ENCODE measurements around the gene KCNIP4. TPM values are rescaled to one million over a fixed set of nuclear protein-coding genes. Genes with fewer than 3 reads are reported as not detected.

The KCNIP4 gene
- total RNA-seq, 1 donor from 2014 or later: 0.59 TPM

GRCh38 chr4:21652508-21653231, 295.9 kb downstream of the KCNIP4 start:
- Mint-ChIP-seq H3K36me3 (ENCODE audit: low read depth, unreplicated experiment) (no peaks in the 10 kb centered on the region), H3K4me3 (ENCODE audit: unreplicated experiment) (no peak overlapping the region), H3K4me1 (ENCODE audit: low read depth, unreplicated experiment) (peaks cover 6% of the 10 kb centered on the region), H3K27ac (ENCODE audit: unreplicated experiment) (no peak overlapping the region), H3K27me3 (ENCODE audit: low read depth, unreplicated experiment) (no peaks in the 10 kb centered on the region), H3K9me3 (ENCODE audit: unreplicated experiment) (no peaks in the 10 kb centered on the region)
- Histone ChIP-seq H3K9ac (ENCODE audit: low read length) (no peak overlapping the region), H3K4me1 (ENCODE audit: insufficient read depth, low read length) (no peaks in the 10 kb centered on the region), H3K36me3 (ENCODE audit: insufficient read depth, low read length) (no peaks in the 10 kb centered on the region), H3K4me2 (ENCODE audit: low read length) (no peak overlapping the region), H3K79me2 (ENCODE audit: insufficient read depth, low read length) (no peaks in the 10 kb centered on the region), H3K9me3 (ENCODE audit: insufficient read depth, low read depth, low read length) (no peaks in the 10 kb centered on the region), H3K4me3 (ENCODE audit: insufficient read depth, low read depth, low read length) (no peak overlapping the region), H3K27me3 (ENCODE audit: insufficient read depth, low read length) (no peaks in the 10 kb centered on the region), H4K20me1 (ENCODE audit: insufficient read depth, low read length) (no peaks in the 10 kb centered on the region), H2AFZ (ENCODE audit: low read depth, low read length) (no peak overlapping the region), H3K27ac (ENCODE audit: low read depth, low read length) (no peak overlapping the region)
- TF ChIP-seq CTCF (IDR thresholded peaks at IDR 0.05; ENCODE audit: insufficient read depth, low read depth, low read length) (no peak), EZH2 (IDR thresholded peaks at IDR 0.05; ENCODE audit: insufficient read depth, low read length) (no peak)
- DNase-seq (ENCODE audit: low read depth) (no peak), FAIRE-seq (no peak)

GRCh38 chr4:21649391-21650090, 299.0 kb downstream of the KCNIP4 start:
- DNase-seq (ENCODE audit: low read depth): peak; percentile 82
- H3K4me2 ChIP-seq (ENCODE audit: low read length): no peak overlapping the region
- Mint-ChIP-seq H3K36me3 (ENCODE audit: low read depth, unreplicated experiment) (no peaks in the 10 kb centered on the region), H3K27me3 (ENCODE audit: low read depth, unreplicated experiment) (no peaks in the 10 kb centered on the region), H3K27ac (ENCODE audit: unreplicated experiment) (no peak overlapping the region), H3K9me3 (ENCODE audit: unreplicated experiment) (no peaks in the 10 kb centered on the region), H3K4me1 (ENCODE audit: low read depth, unreplicated experiment) (no peaks in the 10 kb centered on the region), H3K4me3 (ENCODE audit: unreplicated experiment) (no peak overlapping the region)
- no peaks in the 10 kb centered on the region for H3K79me2 ChIP-seq (ENCODE audit: insufficient read depth, low read length)
- no peaks in the 10 kb centered on the region for H4K20me1 ChIP-seq (ENCODE audit: insufficient read depth, low read length)
- no peaks in the 10 kb centered on the region for H3K36me3 ChIP-seq (ENCODE audit: insufficient read depth, low read length)
- H2AFZ ChIP-seq (ENCODE audit: low read depth, low read length): no peak overlapping the region
- no peaks in the 10 kb centered on the region for H3K9me3 ChIP-seq (ENCODE audit: insufficient read depth, low read depth, low read length)
- H3K27me3 ChIP-seq (ENCODE audit: insufficient read depth, low read length): no peaks in the 10 kb centered on the region
- H3K4me1 ChIP-seq (ENCODE audit: insufficient read depth, low read length): no peaks in the 10 kb centered on the region
- H3K9ac ChIP-seq (ENCODE audit: low read length): no peak overlapping the region
- no peak overlapping the region for H3K4me3 ChIP-seq (ENCODE audit: insufficient read depth, low read depth, low read length)
- H3K27ac ChIP-seq (ENCODE audit: low read depth, low read length): no peak overlapping the region
- TF ChIP-seq CTCF (IDR thresholded peaks at IDR 0.05; ENCODE audit: insufficient read depth, low read depth, low read length) (no peak), EZH2 (IDR thresholded peaks at IDR 0.05; ENCODE audit: insufficient read depth, low read length) (no peak)
- no peak for FAIRE-seq

- Histone ChIP-seq H3K27me3 (ENCODE audit: insufficient read depth, low read length) (no peaks in the 10 kb centered on the region), H3K79me2 (ENCODE audit: insufficient read depth, low read length) (no peaks in the 10 kb centered on the region), H3K4me1 (ENCODE audit: insufficient read depth, low read length) (no peaks in the 10 kb centered on the region), H3K4me3 (ENCODE audit: insufficient read depth, low read depth, low read length) (no peak overlapping the region), H3K27ac (ENCODE audit: low read depth, low read length) (no peak overlapping the region), H2AFZ (ENCODE audit: low read depth, low read length) (no peak overlapping the region), H3K36me3 (ENCODE audit: insufficient read depth, low read length) (no peaks in the 10 kb centered on the region), H3K4me2 (ENCODE audit: low read length) (no peak overlapping the region), H3K9me3 (ENCODE audit: insufficient read depth, low read depth, low read length) (no peaks in the 10 kb centered on the region), H3K9ac (ENCODE audit: low read length) (no peak overlapping the region), H4K20me1 (ENCODE audit: insufficient read depth, low read length) (no peaks in the 10 kb centered on the region)
- TF ChIP-seq CTCF (IDR thresholded peaks at IDR 0.05; ENCODE audit: insufficient read depth, low read depth, low read length): no peak
- peaks cover 1% of the 10 kb centered on the region for H3K9me3 Mint-ChIP-seq (ENCODE audit: unreplicated experiment)
- no peaks in the 10 kb centered on the region for H3K27me3 Mint-ChIP-seq (ENCODE audit: low read depth, unreplicated experiment)
- FAIRE-seq (no peak), DNase-seq (ENCODE audit: low read depth) (no peak)
- H3K27ac Mint-ChIP-seq (ENCODE audit: unreplicated experiment): no peak overlapping the region
- no peaks in the 10 kb centered on the region for H3K36me3 Mint-ChIP-seq (ENCODE audit: low read depth, unreplicated experiment)
- no peak overlapping the region for H3K4me3 Mint-ChIP-seq (ENCODE audit: unreplicated experiment)
- H3K4me1 Mint-ChIP-seq (ENCODE audit: low read depth, unreplicated experiment): no peaks in the 10 kb centered on the region
Observed at GRCh38 chr4:21645776-21646175, 302.8 kb downstream of the KCNIP4 start.
